Stimulated activated CD8-positive, alpha-beta memory T cell treated with anti-CD3 and anti-CD28 coated beads, Interleukin-4, amount 100 ng/mL, for 1 hour (primary cell): Measurements from ENCODE around the gene MIB1.

ENCODE experiments used
- DNase-seq, 2 donors: peaks; one replicate each; pipeline ENCODE4 v3.0.0-alpha.2; 2020; ENCODE audit warnings: low read depth in 2 of 2, low spot score in 1 of 2

The MIB1 gene

GRCh38 chr18:21889570-21889969, 149.0 kb downstream of the MIB1 start:
- DNase-seq: no peak

GRCh38 chr18:21894619-21895367, 154.2 kb downstream of the MIB1 start:
- no peak for DNase-seq

- DNase-seq: no peak
These were observed 156.2 kb downstream of the MIB1 start for GRCh38 chr18:21896732-21897336.

GRCh38 chr18:21897811-21898210, 157.2 kb downstream of the MIB1 start:
- no peak for DNase-seq

- DNase-seq: no peak
These were observed 160.2 kb downstream of the MIB1 start for GRCh38 chr18:21900605-21901352.

- no peak for DNase-seq
These were observed 160.9 kb downstream of the MIB1 start for GRCh38 chr18:21901423-21901945.

GRCh38 chr18:21903709-21904108, 163.1 kb downstream of the MIB1 start:
- no peak for DNase-seq

- no peak for DNase-seq
These were observed 164.3 kb downstream of the MIB1 start for GRCh38 chr18:21904856-21905255.

GRCh38 chr18:21907451-21907850, 166.9 kb downstream of the MIB1 start:
- no peak for DNase-seq

GRCh38 chr18:21908711-21909110, 168.1 kb downstream of the MIB1 start:
- no peak for DNase-seq

- DNase-seq: no peak
These were observed 170.3 kb downstream of the MIB1 start for GRCh38 chr18:21910906-21911305.

- DNase-seq: no peak
These were observed 171.0 kb downstream of the MIB1 start for GRCh38 chr18:21911551-21911950.

- no peak for DNase-seq
These were observed 172.0 kb downstream of the MIB1 start for GRCh38 chr18:21912339-21913239.

GRCh38 chr18:21914739-21915319, 174.2 kb downstream of the MIB1 start:
- DNase-seq: no peak

- no peak for DNase-seq
These were observed 175.0 kb downstream of the MIB1 start for GRCh38 chr18:21915546-21915945.

- no peak for DNase-seq
These were observed 176.0 kb downstream of the MIB1 start for GRCh38 chr18:21916594-21916993.

- DNase-seq: no peak
These were observed 178.1 kb downstream of the MIB1 start for GRCh38 chr18:21918693-21919092.
